Spinal cord (tissue), 10 donors: ENCODE results near the gene ZNF292. TPM values are rescaled to one million over a fixed set of nuclear protein-coding genes. Genes with fewer than 3 reads are reported as not detected.
"Not testable (repeated sequence)": the region's sequence is repeated elsewhere in the genome, so short reads cannot be mapped to it uniquely, and the experiment has no call there.

Experiments
- DNase-seq, 6 donors: peaks; one replicate each; pipeline versions ENCODE4 v3.0.0 to v3.0.0-alpha.2; 2013 to 2015; ENCODE audit warnings: low spot score in 6 of 6, low read depth in 4 of 6
- H3K27ac ChIP-seq: one replicate; pipeline ENCODE4 v1.5.1; 2013; ENCODE audit warnings: low read depth, low read length, control low read depth
- H3K27me3 ChIP-seq: one replicate; pipeline ENCODE4 v1.6.1; 2013; ENCODE audit warnings: low read length; ENCODE audit not compliant: control insufficient read depth, insufficient read depth
- H3K36me3 ChIP-seq: one replicate; pipeline ENCODE4 v1.6.1; 2013; ENCODE audit warnings: low read length; ENCODE audit not compliant: control insufficient read depth, insufficient read depth
- H3K4me1 ChIP-seq: one replicate; pipeline ENCODE4 v1.6.1; 2013; ENCODE audit warnings: low read length; ENCODE audit not compliant: control insufficient read depth, insufficient read depth
- H3K4me3 ChIP-seq: one replicate; pipeline ENCODE4 v1.5.1; 2013; ENCODE audit warnings: low read depth, low read length, control low read depth
- H3K9me3 ChIP-seq: one replicate; pipeline ENCODE4 v1.6.1; 2013; ENCODE audit warnings: low read length; ENCODE audit not compliant: control insufficient read depth, insufficient read depth
- WGBS: methylation state at CpG from one replicate; pipeline ENCODE4 v1.1.5; 2013; ENCODE audit warnings: missing lambda C conversion rate; ENCODE audit not compliant: insufficient coverage; 5-methylcytosine and 5-hydroxymethylcytosine counted together
- polyA plus RNA-seq, 2 donors: library from polyadenylated mRNA; unstranded; fragments of 120-200 nt; gene quantifications; one replicate each; pipeline ENCODE4 v1.2.1, GENCODE V29; 2013; ENCODE audit not compliant: insufficient read length in 2 of 2
- total RNA-seq, 2 donors: library from RNA; depleted of rRNA in 1 of 2; stranded (reverse); fragments of 120-200 nt in 1 of 2; fragments of >200 nt in 1 of 2; gene quantifications; one replicate each; pipeline versions ENCODE4 v1.2.3 to v1.2.4, GENCODE V29; 2013 to 2014
- donor health status: healthy.

The ZNF292 gene
- total and polyA plus RNA-seq, 4 donors, result 24.6 to 81.5 (median 43.8) TPM

- Histone ChIP-seq H3K36me3 (peaks cover 2% of the 10 kb centered on the region), H3K4me1 (no peaks in the 10 kb centered on the region), H3K27ac (no peak overlapping the region), H3K27me3 (no peaks in the 10 kb centered on the region), H3K9me3 (no peaks in the 10 kb centered on the region), H3K4me3 (no peak overlapping the region)
- WGBS, result 58% methylated on average over 4 of the region's 7 CpGs
- DNase-seq, result peak in 2 of 6 donors; percentile 7 to 14
Measured at GRCh38 chr6:87180105-87180728, 24.9 kb downstream of the ZNF292 start.

- 100% methylated on average over 2 of the region's 6 CpGs for WGBS
- H3K27ac ChIP-seq, result no peak overlapping the region
- peaks cover 10% of the 10 kb centered on the region for H3K36me3 ChIP-seq
- no peak for DNase-seq
- no peak overlapping the region for H3K4me3 ChIP-seq
- H3K9me3 ChIP-seq, result no peaks in the 10 kb centered on the region
- no peaks in the 10 kb centered on the region for H3K27me3 ChIP-seq
- H3K4me1 ChIP-seq, result no peaks in the 10 kb centered on the region
Measured at GRCh38 chr6:87181903-87182302, 26.5 kb downstream of the ZNF292 start.

- no peak for DNase-seq
- Histone ChIP-seq H3K36me3 (peaks cover 10% of the 10 kb centered on the region), H3K4me1 (no peaks in the 10 kb centered on the region), H3K27ac (no peak overlapping the region), H3K4me3 (no peak overlapping the region), H3K27me3 (no peaks in the 10 kb centered on the region), H3K9me3 (no peaks in the 10 kb centered on the region)
- WGBS, result no CpG with 5 or more reads among the region's 2 CpGs
Measured at GRCh38 chr6:87182321-87182720, 27.0 kb downstream of the ZNF292 start.

DNA sequence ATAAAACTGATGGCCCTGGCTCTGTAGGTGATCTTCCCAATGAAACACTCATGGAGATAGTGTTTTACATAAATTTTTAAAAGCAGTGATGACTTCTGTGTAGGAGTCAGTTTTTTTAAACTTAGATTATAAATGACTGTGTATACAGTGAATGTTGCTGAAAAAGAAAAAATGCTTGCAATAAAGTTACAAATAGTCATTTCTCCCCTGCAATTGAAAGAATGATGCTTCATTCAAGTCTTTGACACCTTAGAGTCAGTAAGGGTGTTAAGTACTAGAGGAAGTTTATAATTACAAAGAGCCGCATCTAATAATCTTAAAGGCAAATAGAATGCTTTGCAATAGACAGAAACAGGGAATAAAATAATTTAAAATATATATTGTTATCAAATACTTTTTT lies 27.6 kb downstream of the ZNF292 start:
- no peak for DNase-seq
- no peaks in the 10 kb centered on the region for H3K27me3 ChIP-seq
- no peak overlapping the region for H3K4me3 ChIP-seq
- no peaks in the 10 kb centered on the region for H3K4me1 ChIP-seq
- no peak overlapping the region for H3K27ac ChIP-seq
- no CpG with 5 or more reads among the region's 1 CpG for WGBS
- H3K9me3 ChIP-seq, result no peaks in the 10 kb centered on the region
- H3K36me3 ChIP-seq, result peaks cover 10% of the 10 kb centered on the region

DNA sequence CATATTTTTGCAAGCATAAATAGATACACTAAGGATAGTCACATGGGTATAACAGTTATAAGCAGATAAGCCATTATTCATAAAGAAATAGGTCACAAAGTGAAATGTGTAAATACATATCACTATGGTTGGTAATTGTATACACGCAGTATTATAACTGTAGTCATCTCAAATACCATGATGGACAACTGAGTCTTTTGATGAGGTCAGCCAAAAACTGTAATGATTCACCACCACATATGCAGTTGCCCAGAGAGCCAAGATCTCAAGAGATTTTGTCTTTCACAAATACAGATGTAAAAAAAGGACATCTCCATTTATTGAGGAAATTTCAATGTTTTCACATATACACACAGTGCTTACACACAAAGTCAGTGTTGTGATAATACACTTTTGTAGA lies 28.3 kb downstream of the ZNF292 start:
- no CpG with 5 or more reads among the region's 1 CpG for WGBS
- DNase-seq, result no peak
- H3K36me3 ChIP-seq, result peaks cover 10% of the 10 kb centered on the region
- no peaks in the 10 kb centered on the region for H3K27me3 ChIP-seq
- no peak overlapping the region for H3K27ac ChIP-seq
- no peaks in the 10 kb centered on the region for H3K9me3 ChIP-seq
- no peaks in the 10 kb centered on the region for H3K4me1 ChIP-seq
- no peak overlapping the region for H3K4me3 ChIP-seq

DNA sequence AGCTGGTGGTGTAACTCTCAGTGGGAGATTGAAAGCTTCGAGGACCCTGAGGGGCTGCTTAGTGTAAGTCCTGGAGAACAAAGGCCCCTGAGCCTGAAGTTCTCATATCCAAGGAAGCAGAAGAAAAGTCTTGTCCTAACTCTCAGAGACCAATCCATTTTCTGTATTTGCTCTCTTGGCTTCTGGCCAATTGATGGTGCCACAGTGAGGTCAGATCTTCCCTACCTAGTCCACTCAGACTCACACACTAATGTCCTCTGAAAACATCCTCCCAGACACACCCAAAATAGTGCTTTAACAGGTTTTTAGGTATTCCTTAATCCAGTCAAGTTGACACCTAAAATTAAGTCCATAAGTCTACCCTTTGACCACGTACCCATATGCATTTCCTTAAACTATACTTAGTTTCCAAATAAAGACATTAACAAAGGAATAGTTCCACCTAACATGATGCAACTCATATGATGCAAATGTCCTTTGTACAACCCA lies 29.4 kb downstream of the ZNF292 start:
- no peak overlapping the region for H3K27ac ChIP-seq

DNA sequence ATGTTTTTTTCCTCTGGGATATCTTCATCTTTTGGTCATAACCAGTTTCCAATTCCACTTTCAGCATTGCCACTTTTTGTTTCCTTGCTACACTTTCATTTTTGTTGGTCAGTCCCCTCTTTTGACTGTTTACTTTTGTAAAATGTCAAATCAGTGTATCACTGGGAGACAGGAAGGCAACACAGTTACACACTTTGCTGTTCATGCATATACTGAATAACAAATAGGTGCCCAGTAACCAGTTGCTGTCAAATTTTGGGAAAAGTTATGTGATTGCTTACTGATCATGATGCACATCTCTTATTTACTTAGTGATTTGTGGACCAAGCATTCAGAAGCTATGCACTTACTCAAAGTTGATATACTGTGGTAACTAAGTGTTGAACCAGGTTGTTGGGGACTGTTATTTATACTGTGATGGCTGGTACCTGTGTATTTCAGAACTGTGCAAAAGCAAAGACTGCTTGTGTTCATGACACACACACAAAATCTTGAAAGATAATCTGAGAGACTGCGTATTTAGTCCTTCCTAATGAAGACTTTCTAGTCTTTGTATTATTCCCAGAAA lies 41.0 kb downstream of the ZNF292 start:
- Histone ChIP-seq H3K36me3 (peaks cover 1% of the 10 kb centered on the region), H3K4me1 (no peaks in the 10 kb centered on the region), H3K27me3 (no peaks in the 10 kb centered on the region), H3K9me3 (no peaks in the 10 kb centered on the region), H3K4me3 (no peak overlapping the region), H3K27ac (no peak overlapping the region)
- no CpG with 5 or more reads among the region's 1 CpG for WGBS
- no peak for DNase-seq

More for the DNA sequence above, 29.4 kb downstream of the ZNF292 start:
- H3K4me1 ChIP-seq, result no peaks in the 10 kb centered on the region
- no peak for DNase-seq
- no peaks in the 10 kb centered on the region for H3K27me3 ChIP-seq
- WGBS, result 77% methylated on average over 2 of the region's 2 CpGs
- H3K4me3 ChIP-seq, result no peak overlapping the region
- H3K9me3 ChIP-seq, result no peaks in the 10 kb centered on the region
- peaks cover 10% of the 10 kb centered on the region for H3K36me3 ChIP-seq

DNA sequence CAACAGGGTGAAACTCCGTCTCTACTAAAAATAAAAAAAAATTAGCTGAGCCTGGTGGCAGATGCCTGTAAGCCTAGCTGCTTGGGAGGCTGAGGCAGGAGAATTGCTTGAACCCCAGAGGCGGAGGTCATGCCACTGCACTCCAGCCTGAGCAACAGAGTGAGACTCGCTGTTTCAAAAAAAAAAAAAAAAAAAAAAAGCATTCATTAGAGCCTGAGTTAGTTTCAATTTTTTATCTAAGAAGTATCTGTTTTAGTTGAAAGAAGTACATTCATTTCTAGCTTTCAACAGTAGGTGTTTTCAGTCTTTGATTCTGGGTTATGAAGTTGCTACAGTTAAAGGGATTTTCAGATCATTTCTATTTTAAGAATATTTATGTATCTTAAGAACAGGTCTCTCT lies 42.2 kb downstream of the ZNF292 start:
- Histone ChIP-seq H3K27ac (no peak overlapping the region), H3K27me3 (no peaks in the 10 kb centered on the region), H3K36me3 (peaks cover 2% of the 10 kb centered on the region), H3K9me3 (no peaks in the 10 kb centered on the region), H3K4me1 (no peaks in the 10 kb centered on the region), H3K4me3 (no peak overlapping the region)
- no peak for DNase-seq
- no CpG with 5 or more reads among the region's 3 CpGs for WGBS

GRCh38 chr6:87198022-87198810 lies 42.9 kb downstream of the ZNF292 start:
- H3K36me3 ChIP-seq, H3K27ac ChIP-seq, DNase-seq, H3K27me3 ChIP-seq, H3K4me3 ChIP-seq, H3K9me3 ChIP-seq, H3K4me1 ChIP-seq: not testable (repeated sequence)
- 100% methylated on average over 1 of the region's 15 CpGs for WGBS
